ENCODE measurements around the gene PGM5.

PGM5 gene

DNA sequence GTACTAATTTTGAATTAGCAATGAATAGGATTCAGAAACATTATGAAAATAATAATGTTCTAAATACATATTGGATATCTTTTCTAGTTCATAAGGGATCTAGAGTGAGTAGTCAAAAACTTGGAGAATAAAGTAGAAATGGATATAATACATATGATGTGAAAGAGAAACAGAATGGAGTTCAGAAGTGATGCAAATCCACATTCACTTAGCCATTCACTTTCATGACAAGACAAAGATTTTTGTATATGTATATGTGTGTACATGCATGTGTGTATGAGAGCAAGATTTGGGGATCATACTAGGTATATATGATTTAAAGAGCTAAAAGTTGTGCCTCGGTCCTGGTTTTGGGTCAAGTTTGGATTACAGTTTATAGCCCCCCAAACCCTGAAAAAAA is 150.1 kb downstream of the PGM5 start:
- no peak for DNase-seq (ENCODE audit: low read depth)
- TF ChIP-seq, protein P1, sequence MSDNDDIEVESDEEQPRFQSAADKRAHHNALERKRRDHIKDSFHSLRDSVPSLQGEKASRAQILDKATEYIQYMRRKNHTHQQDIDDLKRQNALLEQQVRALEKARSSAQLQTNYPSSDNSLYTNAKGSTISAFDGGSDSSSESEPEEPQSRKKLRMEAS (IDR thresholded peaks at IDR 0.05; ENCODE audit: low read depth, low read length) = no peak
- TF ChIP-seq, protein P2, sequence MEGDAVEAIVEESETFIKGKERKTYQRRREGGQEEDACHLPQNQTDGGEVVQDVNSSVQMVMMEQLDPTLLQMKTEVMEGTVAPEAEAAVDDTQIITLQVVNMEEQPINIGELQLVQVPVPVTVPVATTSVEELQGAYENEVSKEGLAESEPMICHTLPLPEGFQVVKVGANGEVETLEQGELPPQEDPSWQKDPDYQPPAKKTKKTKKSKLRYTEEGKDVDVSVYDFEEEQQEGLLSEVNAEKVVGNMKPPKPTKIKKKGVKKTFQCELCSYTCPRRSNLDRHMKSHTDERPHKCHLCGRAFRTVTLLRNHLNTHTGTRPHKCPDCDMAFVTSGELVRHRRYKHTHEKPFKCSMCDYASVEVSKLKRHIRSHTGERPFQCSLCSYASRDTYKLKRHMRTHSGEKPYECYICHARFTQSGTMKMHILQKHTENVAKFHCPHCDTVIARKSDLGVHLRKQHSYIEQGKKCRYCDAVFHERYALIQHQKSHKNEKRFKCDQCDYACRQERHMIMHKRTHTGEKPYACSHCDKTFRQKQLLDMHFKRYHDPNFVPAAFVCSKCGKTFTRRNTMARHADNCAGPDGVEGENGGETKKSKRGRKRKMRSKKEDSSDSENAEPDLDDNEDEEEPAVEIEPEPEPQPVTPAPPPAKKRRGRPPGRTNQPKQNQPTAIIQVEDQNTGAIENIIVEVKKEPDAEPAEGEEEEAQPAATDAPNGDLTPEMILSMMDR (IDR thresholded peaks at IDR 0.05; ENCODE audit: low read depth, low read length) = no peak
- TF ChIP-seq MYC (IDR thresholded peaks at IDR 0.05; ENCODE audit: low read depth, low read length) (no peak), POLR2A (IDR thresholded peaks at IDR 0.05; ENCODE audit: extremely low read depth, insufficient read length) (no peak)
- no peak overlapping the region for H3K4me3 ChIP-seq (ENCODE audit: low read depth, low read length)

DNA sequence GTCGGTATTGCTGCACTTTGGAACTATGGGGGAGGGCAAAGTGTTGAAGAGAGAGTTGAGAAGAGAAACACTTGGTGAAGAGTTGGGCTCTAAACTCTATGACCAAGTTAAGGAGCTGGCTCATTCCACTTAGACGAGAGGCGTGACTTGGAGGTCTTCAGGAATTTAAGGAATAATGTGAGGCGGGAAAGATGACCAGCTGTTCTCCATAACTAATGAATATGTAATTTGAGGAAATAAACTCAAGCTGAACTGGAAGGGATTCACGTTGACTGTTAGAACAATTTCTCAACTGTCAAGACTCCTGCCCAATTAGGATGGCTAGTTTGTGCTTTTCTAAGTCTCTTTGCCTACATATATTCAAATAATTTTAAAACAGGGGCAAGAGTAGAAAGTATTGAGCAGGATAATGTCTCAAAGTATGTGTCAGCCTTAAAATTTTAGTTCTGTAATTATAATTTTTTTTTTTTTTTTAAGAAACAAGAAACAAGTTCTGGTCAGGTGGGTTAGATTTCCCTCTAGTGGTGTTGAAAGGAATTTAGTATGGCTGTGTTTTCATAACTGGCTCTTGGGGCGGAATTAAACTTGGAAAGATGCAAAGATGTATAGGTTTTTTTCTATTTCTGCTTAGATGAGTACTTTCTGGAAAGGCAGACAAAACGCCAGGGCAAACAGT is 150.9 kb downstream of the PGM5 start:
- peak; percentile 18 for DNase-seq (ENCODE audit: low read depth)
- no peak overlapping the region for H3K4me3 ChIP-seq (ENCODE audit: low read depth, low read length)
- TF ChIP-seq MYC (IDR thresholded peaks at IDR 0.05; ENCODE audit: low read depth, low read length) (no peak), POLR2A (IDR thresholded peaks at IDR 0.05; ENCODE audit: extremely low read depth, insufficient read length) (no peak)
- TF ChIP-seq, protein P1 (IDR thresholded peaks at IDR 0.05; ENCODE audit: low read depth, low read length) = no peak
- TF ChIP-seq, protein P2 (IDR thresholded peaks at IDR 0.05; ENCODE audit: low read depth, low read length) = peak; percentile 19

DNA sequence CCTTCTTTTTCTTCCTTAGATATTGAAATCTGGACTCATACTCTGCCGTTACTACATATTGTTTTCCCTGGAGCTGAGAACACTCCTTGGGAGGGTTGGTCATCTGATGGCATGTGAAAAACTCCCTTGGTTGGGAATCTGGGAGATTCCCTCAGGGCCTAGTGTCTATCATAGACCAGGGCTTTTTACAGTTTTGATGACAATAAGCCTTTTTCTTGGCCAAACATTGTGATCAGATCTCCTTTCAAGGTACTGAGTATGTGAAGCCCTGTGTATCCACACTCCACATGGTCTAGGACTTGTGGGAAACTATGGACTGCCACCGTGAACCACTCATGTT is 151.4 kb downstream of the PGM5 start:
- no peak overlapping the region for H3K4me3 ChIP-seq (ENCODE audit: low read depth, low read length)
- no peak for DNase-seq (ENCODE audit: low read depth)
- no peak for TF ChIP-seq MYC (IDR thresholded peaks at IDR 0.05; ENCODE audit: low read depth, low read length)
- TF ChIP-seq, protein P2 (IDR thresholded peaks at IDR 0.05; ENCODE audit: low read depth, low read length) = no peak
- TF ChIP-seq POLR2A (IDR thresholded peaks at IDR 0.05; ENCODE audit: extremely low read depth, insufficient read length) = no peak
- TF ChIP-seq, protein P1 (IDR thresholded peaks at IDR 0.05; ENCODE audit: low read depth, low read length) = no peak

DNA sequence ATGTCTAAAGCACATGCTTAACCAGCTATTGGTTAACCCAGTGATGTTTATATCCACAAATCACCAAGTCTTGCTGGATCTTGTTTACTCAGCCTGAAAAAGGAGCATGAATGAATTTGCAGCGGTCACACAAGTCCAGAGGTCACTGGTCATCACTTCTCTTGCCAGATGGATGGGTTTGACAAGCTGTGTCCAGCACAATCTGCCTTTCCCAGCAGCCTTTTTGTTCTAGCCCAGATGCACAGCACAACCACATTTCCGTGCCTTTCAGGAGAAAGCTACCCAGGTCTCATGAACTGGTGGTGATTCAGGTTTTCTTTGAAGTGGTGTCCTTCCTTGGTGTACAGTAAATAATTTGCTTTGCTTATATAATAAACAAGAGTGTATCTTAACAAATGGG is 152.1 kb downstream of the PGM5 start:
- no peak overlapping the region for H3K4me3 ChIP-seq (ENCODE audit: low read depth, low read length)
- DNase-seq (ENCODE audit: low read depth) = no peak
- TF ChIP-seq, protein P2 (IDR thresholded peaks at IDR 0.05; ENCODE audit: low read depth, low read length) = no peak
- no peak for TF ChIP-seq POLR2A (IDR thresholded peaks at IDR 0.05; ENCODE audit: extremely low read depth, insufficient read length)
- TF ChIP-seq, protein P1 (IDR thresholded peaks at IDR 0.05; ENCODE audit: low read depth, low read length) = no peak
- no peak for TF ChIP-seq MYC (IDR thresholded peaks at IDR 0.05; ENCODE audit: low read depth, low read length)

DNA sequence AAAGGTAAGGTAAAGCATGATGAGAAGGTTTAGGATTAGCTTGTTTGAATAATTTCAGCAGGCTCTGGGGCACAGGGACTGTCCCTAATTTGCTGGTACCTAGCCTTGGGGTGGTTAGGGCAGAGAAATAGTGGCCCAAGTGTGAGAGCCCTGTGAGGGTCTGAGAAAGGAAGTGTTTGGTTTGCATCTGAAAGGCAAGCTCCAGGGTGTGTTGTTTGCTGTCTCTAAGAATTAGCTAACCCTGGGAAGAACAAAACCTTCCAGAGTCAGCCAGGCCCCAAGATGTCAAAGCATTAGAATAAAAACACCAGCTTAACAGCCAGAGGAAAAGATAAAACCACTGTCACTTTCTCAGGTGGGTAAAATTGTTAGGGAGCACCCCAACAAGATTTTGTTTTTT is 153.3 kb downstream of the PGM5 start:
- TF ChIP-seq, protein P2 (IDR thresholded peaks at IDR 0.05; ENCODE audit: low read depth, low read length) = no peak
- TF ChIP-seq POLR2A (IDR thresholded peaks at IDR 0.05; ENCODE audit: extremely low read depth, insufficient read length) = no peak
- TF ChIP-seq, protein P1 (IDR thresholded peaks at IDR 0.05; ENCODE audit: low read depth, low read length) = no peak
- no peak for DNase-seq (ENCODE audit: low read depth)
- no peak overlapping the region for H3K4me3 ChIP-seq (ENCODE audit: low read depth, low read length)
